Measurements from ENCODE around the gene DGKD.

The DGKD gene

GRCh38 chr2:233453111-233453915 lies 99.0 kb downstream of the DGKD start:
- Histone ChIP-seq H3K4me3 (replicated peaks; ENCODE audit: insufficient read depth, low read length) (no peak overlapping the region), H3K27ac (replicated peaks) (no peak overlapping the region), H3K27me3 (ENCODE audit: insufficient read depth, poor library complexity, severe bottlenecking) (no peaks in the 10 kb centered on the region)
- no peak for DNase-seq (ENCODE audit: low read depth in 1 of 2, low spot score in 1 of 2)
- TF ChIP-seq REST (IDR thresholded peaks at IDR 0.05; ENCODE audit: insufficient replicate concordance, low read depth) (no peak), GABPA (IDR thresholded peaks at IDR 0.05; ENCODE audit: low read depth) (no peak), SPI1 (IDR thresholded peaks at IDR 0.05; ENCODE audit: borderline replicate concordance, low read depth) (no peak), CTCF (IDR thresholded peaks at IDR 0.05; ENCODE audit: insufficient read depth, low read length) (no peak), POLR2AphosphoS5 (IDR thresholded peaks at IDR 0.05; ENCODE audit: low read depth) (no peak)

- no peak overlapping the region for H3K27ac ChIP-seq (replicated peaks)
These were observed 99.6 kb downstream of the DGKD start for GRCh38 chr2:233453916-233454315.

More at GRCh38 chr2:233453916-233454315, 99.6 kb downstream of the DGKD start:
- no peaks in the 10 kb centered on the region for H3K27me3 ChIP-seq (ENCODE audit: insufficient read depth, poor library complexity, severe bottlenecking)
- no peak for TF ChIP-seq REST (IDR thresholded peaks at IDR 0.05; ENCODE audit: insufficient replicate concordance, low read depth)
- TF ChIP-seq SPI1 (IDR thresholded peaks at IDR 0.05; ENCODE audit: borderline replicate concordance, low read depth): no peak
- TF ChIP-seq CTCF (IDR thresholded peaks at IDR 0.05; ENCODE audit: insufficient read depth, low read length): no peak
- no peak for TF ChIP-seq GABPA (IDR thresholded peaks at IDR 0.05; ENCODE audit: low read depth)
- TF ChIP-seq POLR2AphosphoS5 (IDR thresholded peaks at IDR 0.05; ENCODE audit: low read depth): no peak
- H3K4me3 ChIP-seq (replicated peaks; ENCODE audit: insufficient read depth, low read length): no peak overlapping the region
- DNase-seq (ENCODE audit: low read depth in 1 of 2, low spot score in 1 of 2): no peak
